Stimulated activated CD8-positive, alpha-beta memory T cell treated with anti-CD3 and anti-CD28 coated beads, Interleukin-12 subunit alpha, Interleukin-12 subunit beta, amount 100 ng/mL, for 24 hours (primary cell): ENCODE data around the gene EIF2D.
A peak's percentile ranks its signal among the peaks of the same experiment; 100 is the strongest.
"Not testable (repeated sequence)": the region's sequence is repeated elsewhere in the genome, so short reads cannot be mapped to it uniquely, and the experiment has no call there.

Experiments
- DNase-seq: peaks from one replicate; pipeline ENCODE4 v3.0.0-alpha.2; 2020; ENCODE audit errors: extremely low read depth

EIF2D gene

GRCh38 chr1:206586501-206587445, 25.5 kb downstream of the EIF2D start:
- DNase-seq: no peak

GRCh38 chr1:206584683-206585082, 27.6 kb downstream of the EIF2D start:
- DNase-seq: no peak

DNA sequence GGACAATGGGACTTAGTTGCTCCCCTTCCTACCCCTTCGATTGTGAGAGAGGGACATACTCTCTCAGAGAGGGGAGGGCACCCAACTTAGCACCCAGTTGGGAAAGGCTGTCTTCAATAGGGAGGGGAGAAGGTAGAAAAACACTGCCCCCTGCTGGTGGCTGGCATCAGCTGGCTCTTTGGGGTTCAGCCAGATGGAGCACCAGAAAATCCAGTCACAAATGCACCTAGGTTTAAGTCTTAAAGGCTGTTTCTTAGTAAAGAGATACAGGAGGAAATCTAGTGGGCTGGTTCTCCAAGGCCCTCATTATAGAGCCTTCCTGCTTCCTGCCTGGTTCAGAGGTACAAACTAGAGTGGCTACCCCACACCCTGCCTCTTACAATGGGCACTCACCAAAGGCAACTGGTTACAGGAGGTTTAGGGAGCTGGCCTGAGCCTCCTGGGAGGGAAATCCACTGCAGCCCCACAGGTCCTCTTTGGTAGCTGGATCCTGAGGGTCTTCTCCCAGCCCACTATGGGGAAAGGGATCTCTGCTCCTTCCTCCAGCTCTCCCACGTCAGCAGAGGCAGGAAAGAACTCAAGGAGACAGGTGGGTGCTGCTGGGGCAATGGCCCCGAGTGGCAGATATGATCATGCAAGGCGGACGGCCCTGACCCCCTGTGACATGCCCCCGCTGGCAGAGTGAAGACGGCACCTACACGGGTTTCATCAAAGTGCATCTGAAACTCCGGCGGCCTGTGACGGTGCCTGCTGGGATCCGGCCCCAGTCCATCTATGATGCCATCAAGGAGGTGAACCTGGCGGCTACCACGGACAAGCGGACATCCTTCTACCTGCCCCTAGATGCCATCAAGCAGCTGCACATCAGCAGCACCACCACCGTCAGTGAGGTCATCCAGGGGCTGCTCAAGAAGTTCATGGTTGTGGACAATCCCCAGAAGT, 28.3 kb downstream of the EIF2D start:
- peak; percentile 61 for DNase-seq

DNA sequence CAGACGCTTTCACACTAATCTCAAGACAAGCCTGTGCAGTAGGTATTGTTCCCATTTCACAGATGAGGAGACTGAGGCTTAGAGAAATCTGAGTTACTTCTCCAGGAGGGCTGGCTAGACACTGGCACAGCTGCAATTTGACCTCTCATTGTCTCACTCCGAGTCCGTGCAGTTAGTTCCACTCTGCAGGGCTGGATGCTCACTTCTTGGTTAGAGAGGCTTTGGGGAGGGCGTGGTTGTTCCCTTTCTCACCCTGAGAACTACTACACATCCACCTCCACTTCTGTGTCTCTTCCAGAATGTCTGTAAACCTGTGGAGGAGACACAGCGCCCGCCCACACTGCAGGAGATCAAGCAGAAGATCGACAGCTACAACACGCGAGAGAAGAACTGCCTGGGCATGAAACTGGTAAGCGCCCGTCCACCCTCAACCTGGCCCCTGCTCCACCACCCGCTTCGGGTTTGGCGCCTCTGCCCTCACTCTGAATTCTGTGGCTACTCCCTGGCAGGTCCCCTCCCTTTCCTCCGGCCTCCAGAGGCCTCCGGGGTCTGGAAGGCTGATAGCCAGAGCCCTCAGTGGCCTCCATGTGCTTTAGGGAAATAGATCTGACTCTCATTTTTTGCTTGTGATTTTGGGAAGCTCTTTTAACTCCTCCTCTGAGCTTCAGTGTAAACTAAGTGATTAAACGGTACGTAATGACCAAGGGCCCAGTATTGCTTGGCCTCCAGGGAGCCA, 29.1 kb downstream of the EIF2D start:
- no peak for DNase-seq

GRCh38 chr1:206582537-206582936, 29.7 kb downstream of the EIF2D start:
- no peak for DNase-seq

- DNase-seq: peak; percentile 54
Measured at GRCh38 chr1:206581571-206581981, 30.7 kb downstream of the EIF2D start.

DNA sequence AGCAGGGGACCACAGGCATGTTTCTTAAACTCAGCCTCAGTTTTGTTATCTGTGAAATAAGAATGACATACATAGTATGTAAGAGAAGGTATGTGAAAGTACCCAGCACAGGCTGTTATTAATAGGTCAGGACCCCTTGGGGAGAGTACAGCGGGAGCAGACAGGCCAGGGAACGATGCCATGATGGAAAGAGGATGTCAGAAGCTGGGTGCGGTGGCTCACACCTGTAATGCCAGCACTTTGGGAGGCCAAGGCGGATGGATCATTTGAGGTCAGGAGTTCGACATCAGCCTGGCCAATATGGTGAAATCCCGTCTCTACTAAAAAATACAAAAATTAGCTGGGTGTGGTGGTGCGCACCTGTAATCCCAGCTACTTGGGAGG, 31.2 kb downstream of the EIF2D start:
- not testable (repeated sequence) for DNase-seq

DNA sequence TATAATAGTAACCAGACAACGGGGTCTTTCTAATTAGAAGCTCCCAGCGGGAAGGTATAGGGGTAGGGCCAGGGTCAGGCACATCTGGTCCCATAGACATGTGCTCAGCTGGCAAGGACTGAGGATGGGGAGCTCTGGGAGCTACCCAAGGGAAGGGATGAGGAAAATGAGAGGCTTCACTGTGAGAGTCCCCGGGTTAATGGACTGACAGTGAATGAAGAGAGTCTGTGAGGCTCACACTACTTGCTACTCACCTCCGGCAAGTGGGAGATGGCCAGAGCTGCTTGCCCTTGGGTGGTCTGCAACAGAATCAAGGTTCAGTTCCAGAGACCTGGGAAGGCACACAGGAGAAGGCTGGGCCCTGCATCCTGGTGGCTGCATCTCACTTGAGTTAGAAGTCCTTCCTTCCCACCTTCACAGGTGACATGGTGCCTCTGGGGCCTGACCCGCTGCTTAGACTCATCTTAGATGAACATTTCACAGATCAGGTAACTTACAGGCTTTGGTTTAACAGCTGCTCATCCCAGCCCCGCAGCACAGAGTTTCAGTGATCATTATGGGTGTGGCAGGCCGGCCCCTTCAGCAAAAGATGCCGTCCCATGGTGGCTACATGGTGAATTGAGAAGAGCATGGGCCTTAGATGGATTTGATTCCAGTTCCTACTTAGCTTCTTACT, 31.7 kb downstream of the EIF2D start:
- DNase-seq: no peak

DNA sequence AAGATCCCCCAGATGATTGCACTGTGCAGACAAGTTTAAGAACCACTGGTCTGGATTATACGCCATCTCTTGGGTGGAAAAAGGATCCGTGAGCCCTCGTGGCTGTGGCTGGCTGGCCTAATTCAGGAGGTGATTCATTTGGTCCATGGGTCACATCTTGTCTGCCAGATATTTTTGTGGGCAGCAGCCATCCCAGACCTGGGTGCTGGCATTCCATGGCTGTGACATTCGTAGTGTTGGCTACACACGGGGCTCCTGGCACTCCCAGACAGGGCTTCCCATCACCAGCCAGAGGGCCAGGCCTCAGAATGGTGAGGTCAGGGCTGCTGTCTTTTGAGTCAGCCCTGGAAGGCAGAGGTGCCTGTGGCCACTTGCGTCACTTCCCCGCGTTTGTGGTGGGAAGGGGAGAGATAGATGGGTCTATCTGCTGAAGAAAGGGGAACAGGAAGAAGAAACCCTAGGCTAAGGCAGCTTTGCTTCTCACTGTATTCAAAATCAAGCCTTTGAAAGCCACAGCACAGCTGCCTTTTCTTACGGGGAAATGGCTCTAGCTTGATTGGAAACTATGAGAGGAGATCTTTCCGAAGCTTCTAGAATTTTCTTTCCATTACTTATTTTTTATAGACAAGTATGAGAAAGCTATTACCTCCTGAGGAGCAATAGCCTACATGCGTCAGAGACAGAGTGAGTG, 32.4 kb downstream of the EIF2D start:
- peak; percentile 74 for DNase-seq

- no peak for DNase-seq
Measured at GRCh38 chr1:206578978-206579374, 33.3 kb downstream of the EIF2D start.

GRCh38 chr1:206578068-206578977, 33.9 kb downstream of the EIF2D start:
- no peak for DNase-seq

GRCh38 chr1:206577626-206578025, 34.6 kb downstream of the EIF2D start:
- no peak for DNase-seq

DNA sequence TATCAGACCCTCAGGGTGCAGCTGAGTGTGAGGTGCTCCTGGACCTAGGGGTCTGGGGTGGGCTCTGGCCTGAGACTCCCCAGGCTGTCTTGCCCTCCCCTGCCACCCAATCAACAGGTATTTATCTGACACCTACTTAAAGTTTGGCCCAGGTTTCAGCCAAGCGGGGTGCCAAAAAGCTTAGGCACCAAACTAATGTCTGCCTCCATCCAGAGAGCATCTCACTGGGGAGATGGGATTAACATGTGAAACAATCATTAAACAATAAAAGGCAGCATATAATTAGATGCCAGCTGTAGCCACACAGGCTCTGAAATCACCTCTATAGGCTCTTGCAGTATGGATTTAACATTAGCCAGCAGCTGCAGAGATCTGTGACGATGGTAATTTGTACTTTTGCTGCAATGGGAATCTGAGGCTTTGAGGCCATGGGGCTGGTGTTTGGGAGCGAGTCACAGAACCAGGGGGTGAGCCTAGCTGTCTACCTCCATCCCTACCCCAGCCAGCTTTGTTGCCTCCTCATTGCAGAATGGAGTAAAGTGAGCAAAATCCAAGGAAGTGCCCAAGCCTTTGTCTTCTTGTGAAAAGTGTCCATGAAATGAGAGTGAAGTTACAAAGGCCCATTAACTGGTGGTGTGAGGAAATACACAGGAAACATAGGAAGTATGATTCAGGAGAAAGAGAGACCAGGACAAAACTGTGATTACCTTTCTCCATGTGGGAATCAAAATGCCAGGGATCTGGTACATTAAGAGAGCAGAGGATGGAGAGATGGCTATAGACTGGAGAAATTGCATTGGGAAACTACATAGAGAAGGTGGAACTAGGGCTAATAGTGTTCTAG, 36.1 kb downstream of the EIF2D start:
- DNase-seq: no peak

DNA sequence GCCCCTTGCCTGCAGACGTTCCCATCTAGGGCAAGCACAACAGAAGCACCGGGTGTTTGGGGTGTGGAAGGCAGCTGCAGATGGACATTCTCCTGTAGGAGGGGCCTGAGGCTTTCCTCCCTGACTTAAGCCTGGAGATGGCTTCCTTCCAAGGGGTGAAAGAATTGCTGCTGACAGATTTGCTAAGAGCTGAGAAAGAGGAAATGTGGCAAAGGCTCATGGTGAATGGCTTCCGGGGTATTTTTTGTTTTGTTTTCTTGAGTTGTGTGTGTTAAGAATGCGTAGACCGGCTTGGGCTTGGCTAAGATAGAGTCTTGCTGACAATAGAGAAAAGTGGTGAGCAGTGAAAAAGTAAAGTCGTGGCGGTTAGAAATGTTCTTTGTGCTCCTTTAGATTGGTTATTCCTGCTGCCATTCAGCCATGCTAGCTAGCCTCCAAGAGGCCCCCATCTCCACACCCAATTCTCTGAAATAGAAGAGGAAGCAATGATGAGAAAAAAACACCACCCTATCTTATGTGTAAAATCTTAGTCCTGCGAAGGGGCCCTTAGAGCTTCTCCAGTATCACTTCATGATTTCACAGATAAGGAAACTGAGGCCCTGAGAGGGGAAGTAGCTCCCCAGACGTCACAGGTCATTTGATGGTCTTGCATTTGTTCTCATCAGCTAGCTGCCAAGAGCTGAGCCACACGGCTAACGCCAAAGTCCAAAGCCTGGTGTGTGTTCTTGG, 36.9 kb downstream of the EIF2D start:
- DNase-seq: no peak

GRCh38 chr1:206573762-206574161, 38.5 kb downstream of the EIF2D start:
- no peak for DNase-seq

DNA sequence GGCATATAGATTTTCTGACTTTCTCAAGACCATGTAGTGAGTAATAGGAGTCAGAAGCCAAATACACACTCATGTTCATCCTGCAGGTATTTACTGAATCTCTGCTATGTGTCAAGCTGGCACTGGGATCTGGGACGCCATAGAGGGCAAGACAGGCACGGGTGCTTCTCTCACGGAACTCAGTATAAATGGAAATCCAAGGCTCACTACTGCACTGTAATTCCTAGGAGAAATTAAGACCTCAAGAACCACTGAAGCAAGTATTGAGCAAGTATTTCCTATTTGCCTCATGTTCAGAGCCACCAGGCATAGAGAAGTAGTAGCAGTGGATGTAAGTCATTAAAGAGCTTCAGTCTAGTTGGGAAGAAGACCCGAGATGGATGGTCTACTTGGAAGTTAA, 38.9 kb downstream of the EIF2D start:
- no peak for DNase-seq

- DNase-seq: no peak
Measured at GRCh38 chr1:206572835-206573234, 39.4 kb downstream of the EIF2D start.

- no peak for DNase-seq
Measured at GRCh38 chr1:206570529-206570928, 41.7 kb downstream of the EIF2D start.
